ENCODE data around the gene DMC1. TPM values are rescaled to one million over a fixed set of nuclear protein-coding genes. Genes with fewer than 3 reads are reported as not detected.

Gene DMC1
- total RNA-seq, 1 experiment from 2014 or later, result 0.89 TPM

DNA sequence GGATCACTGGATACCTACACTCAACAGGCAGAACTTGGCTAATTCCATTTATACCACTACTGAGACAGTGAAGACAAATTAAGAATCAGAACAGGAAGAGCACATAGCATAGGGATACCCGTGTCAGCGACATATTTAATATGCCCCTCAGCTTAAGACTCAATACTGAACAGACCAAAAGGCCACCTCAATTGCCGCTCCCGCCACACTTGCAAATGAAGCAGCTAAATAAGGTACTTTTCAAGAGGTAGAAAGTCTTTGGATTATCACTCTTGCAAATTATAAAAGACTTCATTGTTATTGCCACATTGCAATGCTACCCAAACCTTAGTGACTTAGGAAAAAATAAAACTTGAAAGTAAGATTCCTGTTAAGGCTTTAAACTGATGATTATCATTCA lies 67.0 kb downstream of the DMC1 start:
- Histone ChIP-seq H3K4me3 (replicated peaks in 1 of 2; ENCODE audit: low read depth in 1 of 2, low read length in 2 of 2) (no peak overlapping the region), H4K20me1 (ENCODE audit: insufficient read depth) (peaks cover 38% of the 10 kb centered on the region; the same call in 1 of the 2 replicates), H3K27ac (ENCODE audit: low read depth, low read length) (no peak overlapping the region), H3K9me2 (ENCODE audit: insufficient read depth) (no peaks in the 10 kb centered on the region), H3K36me3 (ENCODE audit: control insufficient read depth in 1 of 2, insufficient read depth in 2 of 2, low read length in 2 of 2) (peaks cover 35 to 57% of the 10 kb centered on the region in 2 experiments), H3K4me2 (ENCODE audit: low read length) (no peak overlapping the region), H3K4me1 (ENCODE audit: control insufficient read depth in 1 of 2, insufficient read depth in 2 of 2, low read length in 2 of 2) (peaks cover 11 to 21% of the 10 kb centered on the region in 2 experiments; a peak in 3 of 4 replicates), H3K9ac (ENCODE audit: low read length) (no peak overlapping the region), H3K27me3 (ENCODE audit: insufficient read depth, low read length) (no peaks in the 10 kb centered on the region), H3K79me2 (ENCODE audit: insufficient read depth, low read length) (peaks cover 80% of the 10 kb centered on the region), H3K9me3 (ENCODE audit: control insufficient read depth in 1 of 2, insufficient read depth in 1 of 2, low read depth in 1 of 2, low read length in 2 of 2) (no peaks in the 10 kb centered on the region), H2AFZ (ENCODE audit: low read depth, low read length, poor library complexity, severe bottlenecking) (no peak overlapping the region)
- DNase-seq (ENCODE audit: low read depth, low spot score), result no peak
- ATAC-seq, result no peak
- RAD21 ChIA-PET (ENCODE audit: low non-redundant PET in 1 of 2, low total read pairs in 2 of 2, uncharacterized antibody in 2 of 2, unreplicated experiment in 2 of 2), result no interaction called here
- intact Hi-C loops (cut with micrococcal nuclease), result no loop called here
- BruUV-seq (replicated peaks), result no TSS peak
- POLR2A ChIA-PET, result no interaction called here
- CTCF ChIA-PET, result interaction anchor here (1.3 kb wide), 1 partner anchor 68 kb away, joined by 3 read pairs; no protein-coding TSS in a partner anchor
- TF ChIP-seq SP1 (IDR thresholded peaks at IDR 0.05; ENCODE audit: low read depth), result no peak
- no peak for TF ChIP-seq RAD21 (IDR thresholded peaks at IDR 0.05; ENCODE audit: low read depth)
- TF ChIP-seq, protein P1, sequence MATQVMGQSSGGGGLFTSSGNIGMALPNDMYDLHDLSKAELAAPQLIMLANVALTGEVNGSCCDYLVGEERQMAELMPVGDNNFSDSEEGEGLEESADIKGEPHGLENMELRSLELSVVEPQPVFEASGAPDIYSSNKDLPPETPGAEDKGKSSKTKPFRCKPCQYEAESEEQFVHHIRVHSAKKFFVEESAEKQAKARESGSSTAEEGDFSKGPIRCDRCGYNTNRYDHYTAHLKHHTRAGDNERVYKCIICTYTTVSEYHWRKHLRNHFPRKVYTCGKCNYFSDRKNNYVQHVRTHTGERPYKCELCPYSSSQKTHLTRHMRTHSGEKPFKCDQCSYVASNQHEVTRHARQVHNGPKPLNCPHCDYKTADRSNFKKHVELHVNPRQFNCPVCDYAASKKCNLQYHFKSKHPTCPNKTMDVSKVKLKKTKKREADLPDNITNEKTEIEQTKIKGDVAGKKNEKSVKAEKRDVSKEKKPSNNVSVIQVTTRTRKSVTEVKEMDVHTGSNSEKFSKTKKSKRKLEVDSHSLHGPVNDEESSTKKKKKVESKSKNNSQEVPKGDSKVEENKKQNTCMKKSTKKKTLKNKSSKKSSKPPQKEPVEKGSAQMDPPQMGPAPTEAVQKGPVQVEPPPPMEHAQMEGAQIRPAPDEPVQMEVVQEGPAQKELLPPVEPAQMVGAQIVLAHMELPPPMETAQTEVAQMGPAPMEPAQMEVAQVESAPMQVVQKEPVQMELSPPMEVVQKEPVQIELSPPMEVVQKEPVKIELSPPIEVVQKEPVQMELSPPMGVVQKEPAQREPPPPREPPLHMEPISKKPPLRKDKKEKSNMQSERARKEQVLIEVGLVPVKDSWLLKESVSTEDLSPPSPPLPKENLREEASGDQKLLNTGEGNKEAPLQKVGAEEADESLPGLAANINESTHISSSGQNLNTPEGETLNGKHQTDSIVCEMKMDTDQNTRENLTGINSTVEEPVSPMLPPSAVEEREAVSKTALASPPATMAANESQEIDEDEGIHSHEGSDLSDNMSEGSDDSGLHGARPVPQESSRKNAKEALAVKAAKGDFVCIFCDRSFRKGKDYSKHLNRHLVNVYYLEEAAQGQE (IDR thresholded peaks at IDR 0.05; ENCODE audit: low read depth), result no peak
- no peak for TF ChIP-seq EZH2 (IDR thresholded peaks at IDR 0.05)
- TF ChIP-seq FOSL1 (IDR thresholded peaks at IDR 0.05; ENCODE audit: low read depth), result no peak
- TF ChIP-seq POLR2AphosphoS5 (IDR thresholded peaks at IDR 0.05; ENCODE audit: low read depth, low read length), result no peak
- TF ChIP-seq SIN3A (IDR thresholded peaks at IDR 0.05; ENCODE audit: low read depth), result no peak
- TF ChIP-seq, protein P2, sequence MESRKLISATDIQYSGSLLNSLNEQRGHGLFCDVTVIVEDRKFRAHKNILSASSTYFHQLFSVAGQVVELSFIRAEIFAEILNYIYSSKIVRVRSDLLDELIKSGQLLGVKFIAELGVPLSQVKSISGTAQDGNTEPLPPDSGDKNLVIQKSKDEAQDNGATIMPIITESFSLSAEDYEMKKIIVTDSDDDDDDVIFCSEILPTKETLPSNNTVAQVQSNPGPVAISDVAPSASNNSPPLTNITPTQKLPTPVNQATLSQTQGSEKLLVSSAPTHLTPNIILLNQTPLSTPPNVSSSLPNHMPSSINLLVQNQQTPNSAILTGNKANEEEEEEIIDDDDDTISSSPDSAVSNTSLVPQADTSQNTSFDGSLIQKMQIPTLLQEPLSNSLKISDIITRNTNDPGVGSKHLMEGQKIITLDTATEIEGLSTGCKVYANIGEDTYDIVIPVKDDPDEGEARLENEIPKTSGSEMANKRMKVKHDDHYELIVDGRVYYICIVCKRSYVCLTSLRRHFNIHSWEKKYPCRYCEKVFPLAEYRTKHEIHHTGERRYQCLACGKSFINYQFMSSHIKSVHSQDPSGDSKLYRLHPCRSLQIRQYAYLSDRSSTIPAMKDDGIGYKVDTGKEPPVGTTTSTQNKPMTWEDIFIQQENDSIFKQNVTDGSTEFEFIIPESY (IDR thresholded peaks at IDR 0.05; ENCODE audit: extremely low read depth, insufficient replicate concordance, low read length), result no peak
- TF ChIP-seq POLR2A (IDR thresholded peaks at IDR 0.05; ENCODE audit: borderline replicate concordance, extremely low read depth, insufficient read depth, insufficient read length), result no peak
- TF ChIP-seq CBX3 (IDR thresholded peaks at IDR 0.05; ENCODE audit: low read depth), result no peak
- no peak for TF ChIP-seq YY1 (IDR thresholded peaks at IDR 0.05; ENCODE audit: extremely low read depth, insufficient replicate concordance, low read depth, low read length)
- TF ChIP-seq, protein P3, sequence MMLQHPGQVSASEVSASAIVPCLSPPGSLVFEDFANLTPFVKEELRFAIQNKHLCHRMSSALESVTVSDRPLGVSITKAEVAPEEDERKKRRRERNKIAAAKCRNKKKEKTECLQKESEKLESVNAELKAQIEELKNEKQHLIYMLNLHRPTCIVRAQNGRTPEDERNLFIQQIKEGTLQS (IDR thresholded peaks at IDR 0.05), result no peak

Data from HCT116 (cell line).